GM23338 (cell line): ENCODE results near the gene RARRES2.

ENCODE experiments used
- CREB1 ChIP-seq: fragments of 250-450 bp; sonication (Bioruptor Pico); IDR thresholded peaks from 2 replicates; pipeline ENCODE4 v1.5.0; 2020; ENCODE audit warnings: low read depth, mild to moderate bottlenecking, moderate library complexity
- CTCF ChIP-seq, 2 experiments: fragments of 200-600 bp in 1 of 2; sonication (generic) in 1 of 2; conservative IDR thresholded peaks; 2 replicates each; pipeline versions ENCODE4 v1.5.1 to v1.6.1; 2016 to 2017; ENCODE audit warnings: antibody characterized with exemption in 2 of 2, low read depth in 2 of 2, mild to moderate bottlenecking in 2 of 2, moderate library complexity in 1 of 2
- EZH2 ChIP-seq: fragments of 200-600 bp; sonication (generic); IDR thresholded peaks from one replicate; pipeline ENCODE4 v1.8.0; 2017; ENCODE audit warnings: antibody characterized with exemption, mild to moderate bottlenecking, low read depth; ENCODE audit not compliant: unreplicated experiment
- EZH2phosphoT487 ChIP-seq: fragments of 200-600 bp; sonication (generic); IDR thresholded peaks from one replicate; pipeline ENCODE4 v1.8.1; 2018; ENCODE audit warnings: antibody characterized with exemption; ENCODE audit not compliant: unreplicated experiment
- JUNB ChIP-seq: IDR thresholded peaks from one replicate; pipeline ENCODE4 v1.6.1; 2016; ENCODE audit warnings: antibody characterized with exemption; ENCODE audit not compliant: unreplicated experiment
- POLR2AphosphoS5 ChIP-seq: IDR thresholded peaks from 2 replicates; pipeline ENCODE4 v1.6.1; 2016; ENCODE audit warnings: antibody characterized with exemption, low read depth
- REST ChIP-seq: IDR thresholded peaks from one replicate; pipeline ENCODE4 v1.6.1; 2018; ENCODE audit warnings: antibody characterized with exemption; ENCODE audit not compliant: unreplicated experiment
- ZNF114 ChIP-seq: fragments of 250-450 bp; sonication (Bioruptor Pico); IDR thresholded peaks from 2 replicates; pipeline ENCODE4 v1.5.0; 2020; ENCODE audit warnings: mild to moderate bottlenecking, moderate library complexity
- ZNF462 ChIP-seq: fragments of 250-450 bp; sonication (Bioruptor Pico); IDR thresholded peaks from 2 replicates; pipeline ENCODE4 v1.5.0; 2020; ENCODE audit warnings: mild to moderate bottlenecking, moderate library complexity

GRCh38 chr7:150361402-150361801, 20.0 kb upstream of the RARRES2 start:
- TF ChIP-seq CREB1 (CRISPR knock-in tag) (no peak), EZH2phosphoT487 (no peak), CTCF (conservative IDR thresholded peaks at IDR 0.05; ENCODE audit: low read depth in 2 of 2) (no peak), JUNB (no peak), ZNF114 (CRISPR knock-in tag) (no peak), POLR2AphosphoS5 (no peak), EZH2 (no peak), REST (no peak), ZNF462 (CRISPR knock-in tag) (no peak)
